SK-N-SH (cell line): ENCODE data around the gene XIRP1. TPM values are rescaled to one million over a fixed set of nuclear protein-coding genes. Genes with fewer than 3 reads are reported as not detected.

Source experiments
- CTCF ChIA-PET: fragments of 300-600, 350-600 bp; formaldehyde crosslinking; extraction: SDS; loops from one replicate; lab custom pipeline; 2021; lab: Yijun Ruan, JAX
- POLR2A ChIA-PET: fragments of 350-600 bp; sonication (Branson Sonifier 250); formaldehyde crosslinking; extraction: SDS; loops from one replicate; lab custom pipeline; 2020; ENCODE audit warnings: antibody characterized with exemption, inconsistent platforms; lab: Yijun Ruan, JAX
- DNase-seq: peaks from one replicate; pipeline ENCODE4 v3.0.0; 2012
- H2AFZ ChIP-seq: fragments of 200-600 bp; sonication (generic); 2 replicates; pipeline ENCODE4 v1.8.1; 2016; ENCODE audit warnings: antibody characterized with exemption, mild to moderate bottlenecking, low read depth
- H3F3A ChIP-seq: fragments of 200-600 bp; sonication (generic); replicated peaks from 2 replicates; pipeline ENCODE3; 2016; ENCODE audit warnings: antibody characterized with exemption, mild to moderate bottlenecking; ENCODE audit not compliant: insufficient read depth
- H3K27ac ChIP-seq, 2 experiments: fragments of 200-500 bp in 1 of 2; fragments of 200-600 bp in 1 of 2; sonication (Bioruptor generic) in 1 of 2; sonication (generic), shearing (Covaris generic) in 1 of 2; 2 replicates each; pipeline versions ENCODE4 v1.5.1 to v1.6.1; 2014 to 2016; ENCODE audit warnings: low read depth in 2 of 2, inconsistent platforms in 1 of 2, low read length in 1 of 2, mild to moderate bottlenecking in 1 of 2, mixed read lengths in 1 of 2
- H3K27me3 ChIP-seq: fragments of 200-600 bp; sonication (generic), shearing (Covaris generic); 2 replicates; pipeline ENCODE4 v1.6.1; 2016; ENCODE audit warnings: mixed run types; ENCODE audit not compliant: insufficient read depth
- H3K36me3 ChIP-seq, 2 experiments: fragments of 200-500 bp in 1 of 2; fragments of 200-600 bp in 1 of 2; sonication (Bioruptor generic) in 1 of 2; sonication (generic) in 1 of 2; replicated peaks in 1 of 2; 2 replicates each; pipeline versions ENCODE3 to v1.5.1; 2014 to 2016; ENCODE audit warnings: low read length in 1 of 2, mild to moderate bottlenecking in 1 of 2; ENCODE audit not compliant: insufficient read depth in 2 of 2, control insufficient read depth in 1 of 2
- H3K4me1 ChIP-seq, 2 experiments: fragments of 200-500 bp in 1 of 2; fragments of 200-600 bp in 1 of 2; sonication (Bioruptor generic) in 1 of 2; sonication (generic), shearing (Covaris generic) in 1 of 2; 2 replicates each; pipeline versions ENCODE4 v1.5.1 to v1.6.1; 2014 to 2016; ENCODE audit warnings: low read depth in 1 of 2, low read length in 1 of 2, mixed run types in 1 of 2; ENCODE audit not compliant: insufficient read depth in 2 of 2, control insufficient read depth in 1 of 2
- H3K4me2 ChIP-seq: fragments of 200-600 bp; sonication (generic), shearing (Covaris generic); 2 replicates; pipeline ENCODE4 v1.6.1; 2017; ENCODE audit warnings: mixed run types
- H3K4me3 ChIP-seq, 2 experiments: fragments of 200-500 bp in 1 of 2; fragments of 200-600 bp in 1 of 2; sonication (Bioruptor generic) in 1 of 2; sonication (generic), shearing (Covaris generic) in 1 of 2; 2 replicates each; pipeline versions ENCODE4 v1.5.1 to v1.8.1; 2014 to 2016; ENCODE audit warnings: low read depth in 2 of 2, inconsistent platforms in 1 of 2, low read length in 1 of 2, mild to moderate bottlenecking in 1 of 2, mixed read lengths in 1 of 2, moderate library complexity in 1 of 2
- H3K79me2 ChIP-seq: fragments of 200-600 bp; sonication (generic); 2 replicates; pipeline ENCODE4 v1.8.1; 2017; ENCODE audit warnings: mild to moderate bottlenecking; ENCODE audit not compliant: insufficient read depth
- H3K9ac ChIP-seq: fragments of 200-600 bp; sonication (generic); 2 replicates; pipeline ENCODE4 v1.6.1; 2017; ENCODE audit warnings: mixed run types
- H3K9me2 ChIP-seq: fragments of 200-600 bp; sonication (generic); 2 replicates; pipeline ENCODE4 v1.6.1; 2017; ENCODE audit warnings: mixed run types
- H3K9me3 ChIP-seq: fragments of 200-600 bp; sonication (generic); 2 replicates; pipeline ENCODE4 v1.6.1; 2017; ENCODE audit warnings: mixed run types, mild to moderate bottlenecking, moderate library complexity
- H4K20me1 ChIP-seq: fragments of 200-600 bp; sonication (generic); 2 replicates; pipeline ENCODE4 v1.6.1; 2017; ENCODE audit warnings: mild to moderate bottlenecking, mixed run types; ENCODE audit not compliant: insufficient read depth
- CHD2 ChIP-seq: fragments of 150-350 bp; IDR thresholded peaks from 2 replicates; pipeline ENCODE4 v1.6.1; 2018; ENCODE audit warnings: low read length; ENCODE audit not compliant: partially characterized antibody
- ELF1 ChIP-seq: IDR thresholded peaks from 2 replicates; pipeline ENCODE4 v1.4.0; 2012
- EP300 ChIP-seq, 2 experiments: IDR thresholded peaks; 2 replicates each; pipeline versions ENCODE4 v1.4.0 to v1.6.1; 2012; ENCODE audit warnings: borderline replicate concordance in 1 of 2, low read depth in 1 of 2, low read length in 1 of 2
- FOSL2 ChIP-seq: IDR thresholded peaks from 2 replicates; pipeline ENCODE4 v1.4.0; 2012; ENCODE audit warnings: low read depth, mild to moderate bottlenecking, moderate library complexity, borderline replicate concordance
- FOXM1 ChIP-seq: IDR thresholded peaks from 2 replicates; pipeline ENCODE4 v1.4.0; 2012; ENCODE audit warnings: low read depth, mild to moderate bottlenecking
- MEF2A ChIP-seq: IDR thresholded peaks from 2 replicates; pipeline ENCODE4 v1.4.0; 2012; ENCODE audit warnings: low read depth, borderline replicate concordance
- NFIC ChIP-seq: IDR thresholded peaks from 2 replicates; pipeline ENCODE4 v1.4.0; 2012; ENCODE audit warnings: borderline replicate concordance
- POLR2AphosphoS5 ChIP-seq: IDR thresholded peaks from 2 replicates; pipeline ENCODE4 v1.6.1; 2012; ENCODE audit warnings: low read depth, low read length
- RAD21 ChIP-seq: IDR thresholded peaks from 2 replicates; pipeline ENCODE4 v1.6.1; 2012; ENCODE audit warnings: mild to moderate bottlenecking, low read length
- RXRA ChIP-seq: IDR thresholded peaks from 2 replicates; pipeline ENCODE4 v1.4.0; 2012; ENCODE audit warnings: low read depth, mild to moderate bottlenecking, borderline replicate concordance
- SIN3A ChIP-seq: IDR thresholded peaks from 2 replicates; pipeline ENCODE4 v1.6.1; 2012; ENCODE audit warnings: low read depth, mild to moderate bottlenecking, low read length, moderate library complexity, borderline replicate concordance
- TAF1 ChIP-seq: IDR thresholded peaks from 2 replicates; pipeline ENCODE4 v1.6.1; 2012; ENCODE audit warnings: low read depth, mild to moderate bottlenecking, low read length, moderate library complexity, borderline replicate concordance
- TEAD4 ChIP-seq: IDR thresholded peaks from 2 replicates; pipeline ENCODE4 v1.4.0; 2012; ENCODE audit warnings: mild to moderate bottlenecking, borderline replicate concordance; ENCODE audit not compliant: insufficient read depth
- YY1 ChIP-seq: IDR thresholded peaks from 2 replicates; pipeline ENCODE4 v1.4.0; 2012; ENCODE audit warnings: low read depth, mild to moderate bottlenecking
- WGBS: methylation state at CpG from one replicate; pipeline ENCODE4 v1.1.6; 2017; ENCODE audit warnings: low lambda C conversion rate; 5-methylcytosine and 5-hydroxymethylcytosine counted together
- polyA plus RNA-seq, 3 experiments: library from polyadenylated mRNA; depleted of rRNA; stranded (reverse); fragments of >200 nt; gene quantifications; 2 replicates each; pipeline ENCODE4 v1.2.3, GENCODE V29; 2012
- TF ChIP-seq, protein P1 (sequence below): IDR thresholded peaks from 2 replicates; pipeline ENCODE4; 2012
- TF ChIP-seq, protein P2 (sequence below): fragments of 200-600 bp; sonication (generic); IDR thresholded peaks from 2 replicates; pipeline ENCODE4 v1.6.1; 2017; ENCODE audit warnings: antibody characterized with exemption, mild to moderate bottlenecking, moderate library complexity
- TF ChIP-seq, protein P3 (sequence below): IDR thresholded peaks from 2 replicates; pipeline ENCODE4 v1.4.0; 2012; ENCODE audit warnings: low read depth, borderline replicate concordance
- TF ChIP-seq, protein P4 (sequence below): IDR thresholded peaks from 2 replicates; pipeline ENCODE4 v1.4.0; 2012; ENCODE audit warnings: low read depth, borderline replicate concordance
- TF ChIP-seq, protein P5 (sequence below): fragments of 150-350 bp; IDR thresholded peaks from 2 replicates; pipeline ENCODE4 v1.6.1; 2017; ENCODE audit warnings: antibody characterized with exemption, low read length, low read depth, borderline replicate concordance
- TF ChIP-seq, protein P6 (sequence below): IDR thresholded peaks from 2 replicates; pipeline ENCODE4 v1.4.0; 2012; ENCODE audit warnings: low read depth

The XIRP1 gene
- polyA plus RNA-seq, 1 of the 3 experiments (the other 2 are of a cell fraction): not detected

DNA sequence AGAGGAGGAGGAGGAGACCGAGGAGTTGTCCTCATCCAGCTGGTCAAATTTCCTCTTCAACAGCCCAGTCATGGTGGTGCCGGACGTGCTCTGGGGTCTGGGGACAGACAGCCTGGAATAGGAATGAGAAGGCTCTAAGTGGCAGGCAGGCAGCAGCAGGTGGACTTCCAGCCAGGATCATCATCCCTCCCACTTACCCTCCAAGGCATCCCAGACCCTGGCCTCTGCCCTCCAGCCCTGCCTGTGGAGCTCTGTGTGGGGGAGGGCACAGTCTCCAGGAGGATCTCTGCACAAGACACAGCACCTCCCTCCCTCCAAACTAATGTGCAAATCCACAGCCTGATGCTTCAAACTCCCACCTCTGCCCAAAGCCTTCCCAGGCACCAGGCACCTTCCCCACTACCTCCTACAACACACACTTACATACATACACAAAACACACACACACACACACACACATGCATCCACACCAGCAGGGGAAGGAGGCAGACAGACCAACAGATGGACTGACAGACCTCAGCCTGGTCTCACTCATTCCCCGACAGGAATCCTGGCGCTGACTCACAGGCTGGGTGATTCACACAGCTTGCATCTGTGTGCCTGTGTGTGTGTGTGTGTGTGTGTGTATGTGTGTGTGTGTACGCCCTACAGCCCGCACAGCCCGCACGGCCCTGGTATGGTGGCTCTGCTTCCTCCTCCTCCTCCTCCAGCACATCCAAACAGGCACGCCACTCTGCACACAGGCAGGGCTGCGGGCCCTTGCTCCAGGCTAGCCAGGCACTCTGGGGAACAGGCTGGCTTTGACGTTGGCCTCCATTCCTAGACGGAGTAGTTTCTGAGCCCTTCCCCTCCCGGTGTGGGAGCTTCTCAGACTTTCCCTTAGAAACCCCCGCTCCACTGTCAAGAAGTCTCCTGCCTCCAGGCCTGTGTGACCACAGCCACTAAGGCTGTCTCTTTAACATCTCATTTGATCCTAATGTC, 45.5 kb downstream of the XIRP1 start:
- H4K20me1 ChIP-seq: peaks cover 40% of the 10 kb centered on the region
- no peaks in the 10 kb centered on the region for H3K9me3 ChIP-seq
- peaks cover 93% of the 10 kb centered on the region for H3K79me2 ChIP-seq
- peak; percentile 61 for DNase-seq
- H2AFZ ChIP-seq: no peak overlapping the region
- H3K36me3 ChIP-seq: peaks cover 34 to 40% of the 10 kb centered on the region in 2 experiments
- peak overlapping the region; percentile 97 for H3K4me2 ChIP-seq
- H3K4me3 ChIP-seq: peak overlapping the region in 1 of 2 experiments; percentile 28; a peak in 1 of 4 replicates
- H3F3A ChIP-seq: peaks cover 45% of the 10 kb centered on the region
- no peaks in the 10 kb centered on the region for H3K9me2 ChIP-seq
- WGBS: 17% methylated on average over 12 of the region's 15 CpGs
- H3K4me1 ChIP-seq: peaks cover 43 to 84% of the 10 kb centered on the region in 2 experiments
- H3K27me3 ChIP-seq: no peaks in the 10 kb centered on the region
- H3K9ac ChIP-seq: peak overlapping the region; percentile 49; the same call in 1 of the 2 replicates
- ChIA-PET CTCF (interaction anchor here (0.9 to 2.5 kb wide), 3 partner anchors 16 to 141 kb away, joined by 3 to 6 read pairs (median 3); no protein-coding TSS in a partner anchor), POLR2A (no interaction called here)
- peak overlapping the region; percentile 90 to 100 for H3K27ac ChIP-seq
- TF ChIP-seq CHD2 (peak; percentile 56), EP300 (IDR thresholded peaks at IDR 0.05; ENCODE audit: borderline replicate concordance in 1 of 2, low read depth in 1 of 2, low read length in 1 of 2) (peak; percentile 49 to 73; a peak in 3 of 4 replicates), RAD21 (no peak), FOSL2 (peak; percentile 99), SIN3A (peak; percentile 93), POLR2AphosphoS5 (peak; percentile 89), ELF1 (no peak), MEF2A (no peak), YY1 (no peak), TEAD4 (peak; percentile 65; the same call in 1 of the 2 replicates), TAF1 (peak; percentile 53; the same call in 1 of the 2 replicates), NFIC (peak; percentile 51; the same call in 1 of the 2 replicates), RXRA (peak; percentile 32; the same call in 1 of the 2 replicates), FOXM1 (no peak)
- TF ChIP-seq, protein P1, sequence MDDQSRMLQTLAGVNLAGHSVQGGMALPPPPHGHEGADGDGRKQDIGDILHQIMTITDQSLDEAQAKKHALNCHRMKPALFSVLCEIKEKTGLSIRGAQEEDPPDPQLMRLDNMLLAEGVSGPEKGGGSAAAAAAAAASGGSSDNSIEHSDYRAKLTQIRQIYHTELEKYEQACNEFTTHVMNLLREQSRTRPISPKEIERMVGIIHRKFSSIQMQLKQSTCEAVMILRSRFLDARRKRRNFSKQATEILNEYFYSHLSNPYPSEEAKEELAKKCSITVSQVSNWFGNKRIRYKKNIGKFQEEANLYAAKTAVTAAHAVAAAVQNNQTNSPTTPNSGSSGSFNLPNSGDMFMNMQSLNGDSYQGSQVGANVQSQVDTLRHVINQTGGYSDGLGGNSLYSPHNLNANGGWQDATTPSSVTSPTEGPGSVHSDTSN: peak; percentile 97
- TF ChIP-seq, protein P2, sequence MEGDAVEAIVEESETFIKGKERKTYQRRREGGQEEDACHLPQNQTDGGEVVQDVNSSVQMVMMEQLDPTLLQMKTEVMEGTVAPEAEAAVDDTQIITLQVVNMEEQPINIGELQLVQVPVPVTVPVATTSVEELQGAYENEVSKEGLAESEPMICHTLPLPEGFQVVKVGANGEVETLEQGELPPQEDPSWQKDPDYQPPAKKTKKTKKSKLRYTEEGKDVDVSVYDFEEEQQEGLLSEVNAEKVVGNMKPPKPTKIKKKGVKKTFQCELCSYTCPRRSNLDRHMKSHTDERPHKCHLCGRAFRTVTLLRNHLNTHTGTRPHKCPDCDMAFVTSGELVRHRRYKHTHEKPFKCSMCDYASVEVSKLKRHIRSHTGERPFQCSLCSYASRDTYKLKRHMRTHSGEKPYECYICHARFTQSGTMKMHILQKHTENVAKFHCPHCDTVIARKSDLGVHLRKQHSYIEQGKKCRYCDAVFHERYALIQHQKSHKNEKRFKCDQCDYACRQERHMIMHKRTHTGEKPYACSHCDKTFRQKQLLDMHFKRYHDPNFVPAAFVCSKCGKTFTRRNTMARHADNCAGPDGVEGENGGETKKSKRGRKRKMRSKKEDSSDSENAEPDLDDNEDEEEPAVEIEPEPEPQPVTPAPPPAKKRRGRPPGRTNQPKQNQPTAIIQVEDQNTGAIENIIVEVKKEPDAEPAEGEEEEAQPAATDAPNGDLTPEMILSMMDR: no peak
- TF ChIP-seq, protein P3, sequence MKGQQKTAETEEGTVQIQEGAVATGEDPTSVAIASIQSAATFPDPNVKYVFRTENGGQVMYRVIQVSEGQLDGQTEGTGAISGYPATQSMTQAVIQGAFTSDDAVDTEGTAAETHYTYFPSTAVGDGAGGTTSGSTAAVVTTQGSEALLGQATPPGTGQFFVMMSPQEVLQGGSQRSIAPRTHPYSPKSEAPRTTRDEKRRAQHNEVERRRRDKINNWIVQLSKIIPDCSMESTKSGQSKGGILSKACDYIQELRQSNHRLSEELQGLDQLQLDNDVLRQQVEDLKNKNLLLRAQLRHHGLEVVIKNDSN: no peak
- TF ChIP-seq, protein P4, sequence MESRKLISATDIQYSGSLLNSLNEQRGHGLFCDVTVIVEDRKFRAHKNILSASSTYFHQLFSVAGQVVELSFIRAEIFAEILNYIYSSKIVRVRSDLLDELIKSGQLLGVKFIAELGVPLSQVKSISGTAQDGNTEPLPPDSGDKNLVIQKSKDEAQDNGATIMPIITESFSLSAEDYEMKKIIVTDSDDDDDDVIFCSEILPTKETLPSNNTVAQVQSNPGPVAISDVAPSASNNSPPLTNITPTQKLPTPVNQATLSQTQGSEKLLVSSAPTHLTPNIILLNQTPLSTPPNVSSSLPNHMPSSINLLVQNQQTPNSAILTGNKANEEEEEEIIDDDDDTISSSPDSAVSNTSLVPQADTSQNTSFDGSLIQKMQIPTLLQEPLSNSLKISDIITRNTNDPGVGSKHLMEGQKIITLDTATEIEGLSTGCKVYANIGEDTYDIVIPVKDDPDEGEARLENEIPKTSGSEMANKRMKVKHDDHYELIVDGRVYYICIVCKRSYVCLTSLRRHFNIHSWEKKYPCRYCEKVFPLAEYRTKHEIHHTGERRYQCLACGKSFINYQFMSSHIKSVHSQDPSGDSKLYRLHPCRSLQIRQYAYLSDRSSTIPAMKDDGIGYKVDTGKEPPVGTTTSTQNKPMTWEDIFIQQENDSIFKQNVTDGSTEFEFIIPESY: no peak; the same call in 1 of the 2 replicates
- TF ChIP-seq, protein P5, sequence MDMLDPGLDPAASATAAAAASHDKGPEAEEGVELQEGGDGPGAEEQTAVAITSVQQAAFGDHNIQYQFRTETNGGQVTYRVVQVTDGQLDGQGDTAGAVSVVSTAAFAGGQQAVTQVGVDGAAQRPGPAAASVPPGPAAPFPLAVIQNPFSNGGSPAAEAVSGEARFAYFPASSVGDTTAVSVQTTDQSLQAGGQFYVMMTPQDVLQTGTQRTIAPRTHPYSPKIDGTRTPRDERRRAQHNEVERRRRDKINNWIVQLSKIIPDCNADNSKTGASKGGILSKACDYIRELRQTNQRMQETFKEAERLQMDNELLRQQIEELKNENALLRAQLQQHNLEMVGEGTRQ: no peak
- TF ChIP-seq, protein P6, sequence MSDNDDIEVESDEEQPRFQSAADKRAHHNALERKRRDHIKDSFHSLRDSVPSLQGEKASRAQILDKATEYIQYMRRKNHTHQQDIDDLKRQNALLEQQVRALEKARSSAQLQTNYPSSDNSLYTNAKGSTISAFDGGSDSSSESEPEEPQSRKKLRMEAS: peak; percentile 69
